GM18508 (cell line): ENCODE measurements around the gene MRPL34.
"Not testable (repeated sequence)": the region's sequence is repeated elsewhere in the genome, so short reads cannot be mapped to it uniquely, and the experiment has no call there.

ENCODE experiments used
- ATAC-seq: cut with Tn5 transposase; IDR thresholded peaks from one replicate; pipeline ENCODE4 v1.9.1; 2021; ENCODE audit warnings: moderate number of reproducible peaks; ENCODE audit not compliant: insufficient read depth, unreplicated experiment

Gene MRPL34

GRCh38 chr19:17283504-17283996 is 22.1 kb upstream of the MRPL34 start:
- ATAC-seq: no peak

GRCh38 chr19:17285415-17286135 is 20.1 kb upstream of the MRPL34 start:
- no peak for ATAC-seq

- ATAC-seq: no peak
Observed at GRCh38 chr19:17286263-17286662, 19.4 kb upstream of the MRPL34 start.

- no peak for ATAC-seq
Observed at GRCh38 chr19:17286752-17287151, 18.9 kb upstream of the MRPL34 start.

- no peak for ATAC-seq
Observed at GRCh38 chr19:17289489-17289888, 16.2 kb upstream of the MRPL34 start.

- ATAC-seq: no peak
Observed at GRCh38 chr19:17292301-17293074, 13.2 kb upstream of the MRPL34 start.

- no peak for ATAC-seq
Observed at GRCh38 chr19:17293605-17294004, 12.1 kb upstream of the MRPL34 start.

- ATAC-seq: no peak
Observed at GRCh38 chr19:17294051-17294891, 11.4 kb upstream of the MRPL34 start.

GRCh38 chr19:17295551-17295950 is 10.1 kb upstream of the MRPL34 start:
- not testable (repeated sequence) for ATAC-seq

- no peak for ATAC-seq
Observed at GRCh38 chr19:17296273-17296672, 9.4 kb upstream of the MRPL34 start.

- ATAC-seq: no peak
Observed at GRCh38 chr19:17296976-17297375, 8.7 kb upstream of the MRPL34 start.

GRCh38 chr19:17300992-17301619 is 4.6 kb upstream of the MRPL34 start:
- no peak for ATAC-seq

GRCh38 chr19:17302391-17303166 is 3.1 kb upstream of the MRPL34 start:
- no peak for ATAC-seq

- ATAC-seq: no peak
Observed at GRCh38 chr19:17303167-17303939, 2.3 kb upstream of the MRPL34 start, which contains the start of gene ABHD8. Gene ABHD8 (minus strand): TSS chr19:17303425. CDS start chr19:17301616, 1,809 bp downstream.

- no peak for ATAC-seq
Observed at GRCh38 chr19:17303940-17304267, 1.8 kb upstream of the MRPL34 start.

GRCh38 chr19:17304386-17305215 is 1.1 kb upstream of the MRPL34 start:
- ATAC-seq: no peak

GRCh38 chr19:17305216-17305516 is 506 bp upstream of the MRPL34 start:
- no peak for ATAC-seq

GRCh38 chr19:17306285-17306714 is 628 bp downstream of the MRPL34 start:
- no peak for ATAC-seq
